SHP77 treated with DMSO at 0.1 percent for 48 hours (cell line): Measurements from ENCODE around the gene SLC6A6.

Experiments
- DNase-seq: peaks from one replicate; lab custom pipeline; 2025; lab: John Stamatoyannopoulos, UW

The SLC6A6 gene

DNA sequence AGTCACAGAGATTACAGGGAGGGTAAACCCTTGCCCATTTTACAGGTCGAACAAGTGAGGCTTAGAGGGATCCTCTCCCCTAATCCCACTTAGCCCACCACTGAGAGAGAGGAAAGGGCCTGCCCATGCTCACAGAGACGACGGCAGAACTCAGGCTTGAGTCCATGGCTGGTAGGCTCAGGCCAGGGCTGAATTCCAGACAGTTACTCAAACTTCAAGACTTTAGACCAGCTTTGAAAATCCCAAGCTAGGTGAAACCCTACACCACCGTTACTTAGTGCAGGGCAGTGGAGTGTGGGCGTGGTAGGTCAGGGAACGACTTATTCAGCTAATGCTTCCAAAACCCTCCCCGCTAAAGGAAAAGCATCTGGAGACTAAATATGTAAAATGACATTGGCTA is 121.4 kb downstream of the SLC6A6 start:
- no peak for DNase-seq

DNA sequence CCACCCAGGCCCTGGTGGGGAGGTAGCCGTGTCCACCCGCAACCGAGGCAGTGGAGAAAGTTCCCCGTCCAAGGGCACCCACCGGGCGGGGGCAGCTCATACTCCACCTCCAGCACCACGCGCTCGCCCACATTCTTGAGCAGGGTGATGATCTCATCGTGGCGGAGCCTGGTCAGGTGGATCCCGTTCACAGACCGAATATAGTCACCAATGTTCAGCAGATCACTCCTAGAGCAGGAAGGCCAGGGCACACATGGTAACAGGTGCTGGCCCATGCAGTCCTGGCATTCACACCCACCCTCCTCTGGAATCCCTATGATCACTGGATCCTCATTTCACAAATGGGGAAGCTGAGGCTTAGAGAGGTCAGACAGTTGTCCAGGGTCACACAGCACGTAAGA is 121.9 kb downstream of the SLC6A6 start:
- DNase-seq: no peak

DNA sequence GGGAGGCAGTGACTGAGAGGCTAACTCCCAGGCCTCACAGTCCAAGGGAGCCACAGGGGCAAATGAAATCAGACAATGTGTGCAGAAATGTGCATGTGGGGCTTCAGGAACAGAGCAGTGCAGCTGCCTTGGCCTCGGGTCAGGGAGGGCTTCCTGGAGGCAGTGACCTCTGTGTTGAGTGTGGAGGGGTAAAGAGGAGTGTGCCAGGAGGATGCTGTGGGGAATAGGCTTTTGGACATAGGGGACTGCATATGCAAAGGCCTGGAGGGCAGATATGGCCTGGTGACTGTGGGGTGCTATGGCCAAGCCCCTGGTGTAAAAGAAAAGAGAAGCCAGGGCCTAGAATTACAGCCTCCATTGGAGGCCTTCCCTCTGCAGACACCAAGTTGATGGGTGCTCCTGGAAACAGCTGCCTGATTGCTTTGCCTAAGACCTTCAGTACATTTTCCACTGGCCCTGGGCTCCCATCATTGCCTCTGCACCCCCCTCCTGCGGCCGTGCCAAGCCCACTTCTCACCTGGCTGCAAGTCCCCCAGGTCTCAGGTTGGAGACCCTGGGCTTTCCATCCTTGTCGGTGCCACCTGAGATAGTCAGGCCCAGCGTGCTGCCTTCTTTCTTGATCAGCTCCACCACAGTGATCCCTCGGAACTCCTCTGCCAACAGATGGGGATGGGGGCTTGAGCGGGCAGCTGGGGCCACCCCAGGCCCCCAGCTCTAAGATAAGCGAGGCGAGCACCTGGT is 122.7 kb downstream of the SLC6A6 start:
- no peak for DNase-seq

DNA sequence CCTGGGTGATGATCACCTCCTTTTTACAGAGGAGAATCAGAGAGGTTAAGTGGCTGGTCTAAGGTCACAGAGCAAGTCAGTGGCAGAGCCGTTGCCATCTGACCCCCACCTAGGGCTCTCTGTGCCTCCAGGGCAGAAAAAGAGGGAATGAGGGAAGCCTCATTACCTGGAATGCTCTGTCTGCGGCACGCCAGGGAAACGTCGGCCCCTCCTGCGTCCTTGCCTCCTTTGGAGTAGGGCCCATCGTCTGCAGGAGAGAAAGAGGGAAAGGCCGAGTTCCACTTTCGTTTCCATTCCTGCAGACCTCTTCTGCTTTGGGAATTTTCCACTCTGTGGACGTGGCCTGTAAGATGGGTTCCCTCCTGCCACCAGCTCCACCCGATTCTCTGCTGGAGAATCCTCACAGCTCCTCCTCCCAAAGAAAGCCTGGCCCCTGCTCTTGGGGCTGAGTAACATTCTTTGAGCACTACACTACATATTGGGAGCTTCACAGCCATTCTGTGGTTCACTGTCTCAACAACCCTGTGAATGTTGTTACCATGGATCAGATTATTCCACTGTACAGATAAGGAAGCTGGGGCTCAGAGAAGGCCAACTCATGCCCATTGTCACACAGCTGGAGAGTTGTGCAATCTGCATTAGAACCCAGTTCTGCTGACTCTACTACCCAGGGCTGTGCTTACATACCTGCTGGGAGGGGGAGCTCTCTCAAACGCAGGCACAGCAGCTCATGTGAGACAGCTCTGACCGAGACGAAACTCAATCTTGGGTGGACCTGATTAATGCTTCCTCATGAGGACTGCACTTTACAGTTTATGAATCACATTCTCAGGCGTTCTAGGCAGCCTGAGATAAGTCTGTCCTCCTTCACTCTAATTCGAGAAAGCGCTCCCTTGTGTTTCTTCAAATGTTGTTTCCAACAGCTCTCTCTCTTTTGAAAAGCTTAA is 123.6 kb downstream of the SLC6A6 start:
- no peak for DNase-seq

DNA sequence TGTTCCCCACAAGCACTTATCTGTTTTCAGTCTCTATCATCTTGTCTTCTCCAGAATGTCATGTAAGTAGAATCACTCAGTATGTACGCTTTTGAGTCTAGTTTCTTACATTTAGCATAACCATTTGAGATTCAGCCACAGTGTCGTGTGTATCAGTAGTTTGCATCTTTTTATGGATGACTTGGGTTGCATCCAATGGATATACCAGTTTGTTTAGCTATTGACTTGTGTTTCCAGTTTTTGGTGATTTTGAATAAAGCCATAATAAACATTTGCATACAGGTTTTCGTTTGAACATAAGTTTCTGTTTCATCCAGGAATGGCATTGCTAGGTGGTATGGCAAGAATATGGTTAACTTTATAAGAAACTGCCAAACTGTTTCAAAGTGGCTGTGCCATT is 125.7 kb downstream of the SLC6A6 start:
- DNase-seq: no peak

DNA sequence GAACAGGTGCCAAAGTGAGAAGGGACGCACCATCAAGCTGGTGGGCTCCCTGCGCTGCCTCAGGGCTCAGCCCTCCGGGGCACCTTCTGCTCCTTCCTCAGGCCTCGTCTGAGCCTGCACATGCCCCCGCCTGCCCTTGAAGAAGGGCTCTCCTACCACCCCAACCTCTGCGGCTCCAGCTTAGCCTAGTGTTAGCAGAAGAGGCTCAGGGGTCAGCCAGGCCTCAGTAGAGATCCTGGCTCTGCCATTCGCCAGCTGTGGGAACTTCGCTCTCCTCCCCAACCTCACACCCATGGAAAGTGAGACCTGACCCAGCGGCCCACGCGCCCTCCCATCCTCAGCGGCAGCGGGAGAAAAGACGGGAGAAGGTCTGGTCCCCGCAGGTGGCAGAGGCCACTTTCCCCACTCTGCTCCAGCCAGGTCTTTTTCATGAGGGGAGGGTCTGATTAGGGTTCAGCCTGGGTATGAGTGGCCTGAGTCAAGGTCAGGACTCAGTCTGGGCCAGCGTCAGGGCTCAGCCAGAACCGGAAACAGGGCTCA is 129.5 kb downstream of the SLC6A6 start:
- no peak for DNase-seq

DNA sequence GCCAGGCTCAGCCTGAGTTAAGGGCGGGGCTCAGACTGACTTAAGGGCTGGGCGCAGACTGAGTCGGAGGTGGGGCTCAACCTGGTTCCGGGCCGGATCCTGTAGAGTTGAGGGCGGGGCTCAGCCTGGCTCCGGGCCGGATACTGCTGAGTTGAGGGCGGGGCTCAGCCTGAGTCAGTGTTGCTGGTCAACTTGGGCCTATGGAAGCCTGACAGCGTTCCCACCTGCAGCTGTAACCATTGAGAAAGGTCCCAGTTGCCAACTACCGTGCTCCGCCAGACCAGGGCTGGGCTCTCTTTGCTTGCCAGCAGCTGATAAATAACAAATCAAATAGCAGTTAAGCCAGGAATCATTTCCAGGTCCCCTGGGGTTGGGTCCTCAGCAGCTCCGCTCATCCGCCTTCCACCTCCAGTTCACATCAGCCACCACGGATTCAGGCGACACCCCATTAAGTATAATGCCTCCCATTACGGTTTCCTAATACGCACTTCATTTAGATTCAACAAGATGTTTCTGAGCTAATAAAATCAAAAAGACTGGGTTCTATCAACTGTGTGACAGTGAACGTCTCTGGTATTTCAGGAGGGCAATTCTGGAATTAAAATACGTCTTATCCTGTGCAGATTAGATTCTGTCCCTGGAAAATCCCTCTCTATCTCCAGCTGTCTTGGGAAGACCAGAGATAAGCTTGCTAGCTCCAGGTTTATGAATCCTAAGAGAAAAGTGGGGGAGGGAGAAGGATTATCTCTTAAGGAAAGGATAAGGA is 130.5 kb downstream of the SLC6A6 start:
- no peak for DNase-seq

DNA sequence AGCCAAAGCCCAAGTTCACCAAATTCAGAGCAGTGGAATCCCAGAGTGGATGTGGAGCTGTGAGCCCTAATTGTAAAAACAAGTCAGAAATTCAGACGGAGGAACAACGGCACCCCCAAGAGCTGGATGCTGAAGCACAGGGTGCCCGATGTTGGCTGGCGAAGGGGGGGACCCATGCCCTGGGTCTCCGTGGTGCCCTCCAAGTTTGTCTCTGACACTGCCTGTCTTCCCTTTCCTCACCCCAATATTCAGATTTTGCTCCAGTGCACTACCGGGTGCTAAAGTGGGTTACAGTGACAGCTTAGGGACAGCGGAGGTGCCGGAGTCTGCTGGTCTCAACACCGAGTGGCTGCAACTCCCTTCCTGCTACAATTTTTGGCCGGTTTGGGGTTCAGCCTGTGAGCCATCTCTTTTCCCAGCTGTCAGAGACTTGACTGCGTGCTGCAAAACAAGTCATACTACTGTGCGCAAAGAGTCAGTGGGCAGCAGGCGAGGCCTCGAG is 131.1 kb downstream of the SLC6A6 start:
- DNase-seq: no peak

DNA sequence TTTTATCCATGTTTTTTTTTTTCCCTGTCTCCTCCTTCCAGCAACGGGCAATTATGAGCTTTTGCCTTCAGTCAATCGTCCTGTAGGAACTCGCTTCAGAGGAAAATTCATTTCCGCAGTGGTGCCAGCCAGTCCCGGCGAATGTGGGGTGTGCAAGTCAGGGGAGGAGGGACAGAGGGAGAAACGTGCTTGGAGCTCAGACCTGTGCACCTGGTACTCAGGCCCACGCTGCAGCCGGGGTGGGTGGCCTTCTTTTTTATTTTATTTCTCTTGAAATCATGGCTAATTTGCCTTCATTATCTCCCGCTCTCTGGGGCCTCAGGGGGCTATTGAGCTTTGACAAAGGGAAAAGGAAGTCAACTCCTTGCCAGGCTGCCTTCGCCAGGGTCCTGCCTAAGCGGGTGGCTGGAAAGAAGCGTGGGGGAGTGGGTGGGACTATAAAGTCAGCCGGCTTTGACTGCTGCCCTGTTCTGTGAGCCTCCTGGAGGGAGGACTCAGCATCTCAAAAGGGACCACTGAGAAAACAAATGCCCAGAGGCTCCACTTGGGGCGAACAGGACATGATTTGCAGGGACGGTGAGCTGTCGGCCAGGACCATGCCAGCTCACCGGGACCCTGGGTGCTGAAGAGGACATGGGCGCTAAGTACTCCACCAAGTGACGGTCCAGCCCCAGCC is 132.2 kb downstream of the SLC6A6 start:
- no peak for DNase-seq

DNA sequence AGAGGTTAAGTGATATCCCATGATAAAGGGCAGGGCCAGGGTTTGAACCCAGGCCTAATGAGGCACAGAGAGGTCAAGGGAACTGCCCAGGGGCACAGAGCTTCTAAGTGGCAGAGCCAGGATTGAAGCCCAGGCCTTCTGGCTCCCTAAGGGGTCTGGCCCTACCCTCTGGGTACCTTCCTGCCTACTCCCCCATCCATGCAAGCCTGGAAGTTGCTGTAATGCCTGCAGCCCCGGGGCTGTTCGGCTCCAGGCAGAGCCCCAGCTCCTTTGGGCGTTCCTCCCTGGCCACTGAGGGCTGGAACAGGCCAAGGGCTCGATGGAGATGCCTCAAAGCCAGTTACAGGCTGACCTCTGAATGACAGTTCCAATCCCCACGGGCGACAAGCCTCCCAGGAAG is 133.2 kb downstream of the SLC6A6 start:
- DNase-seq: no peak

DNA sequence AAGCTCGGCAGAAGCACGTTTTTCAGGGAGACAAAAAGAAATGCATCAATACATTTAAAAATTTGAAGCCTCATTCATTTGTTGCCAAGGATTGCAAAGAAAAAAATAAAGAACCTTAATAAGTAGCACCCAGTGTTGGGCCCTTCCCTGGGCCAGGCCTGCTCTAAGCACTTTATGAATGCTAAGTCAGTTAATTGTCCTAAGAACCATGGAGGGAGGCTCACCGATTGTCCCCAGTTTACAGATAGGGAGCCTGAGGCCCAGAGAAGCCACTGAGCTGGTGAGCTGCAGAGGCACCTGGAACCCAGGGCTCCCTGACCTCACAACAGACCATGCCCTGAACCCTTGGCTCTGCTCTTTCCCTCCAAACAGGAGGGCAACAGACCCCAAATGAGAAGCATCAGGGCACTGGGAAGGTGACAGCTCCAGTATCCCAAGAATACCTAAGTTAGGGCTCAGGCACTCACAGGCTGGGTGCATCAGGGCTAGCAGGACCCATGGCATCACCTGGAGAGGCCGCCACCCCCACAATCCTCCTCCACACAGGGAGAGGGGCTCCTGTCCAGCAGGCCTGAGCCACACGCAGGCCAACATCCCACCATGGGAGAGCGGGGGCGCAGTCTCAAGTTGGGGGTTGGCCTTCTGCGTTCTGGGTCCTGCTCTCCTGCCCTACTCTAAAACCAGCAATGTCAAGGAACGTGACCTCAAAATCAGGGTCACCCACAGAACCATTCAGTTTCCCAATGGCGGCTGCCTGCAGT is 133.8 kb downstream of the SLC6A6 start:
- no peak for DNase-seq

DNA sequence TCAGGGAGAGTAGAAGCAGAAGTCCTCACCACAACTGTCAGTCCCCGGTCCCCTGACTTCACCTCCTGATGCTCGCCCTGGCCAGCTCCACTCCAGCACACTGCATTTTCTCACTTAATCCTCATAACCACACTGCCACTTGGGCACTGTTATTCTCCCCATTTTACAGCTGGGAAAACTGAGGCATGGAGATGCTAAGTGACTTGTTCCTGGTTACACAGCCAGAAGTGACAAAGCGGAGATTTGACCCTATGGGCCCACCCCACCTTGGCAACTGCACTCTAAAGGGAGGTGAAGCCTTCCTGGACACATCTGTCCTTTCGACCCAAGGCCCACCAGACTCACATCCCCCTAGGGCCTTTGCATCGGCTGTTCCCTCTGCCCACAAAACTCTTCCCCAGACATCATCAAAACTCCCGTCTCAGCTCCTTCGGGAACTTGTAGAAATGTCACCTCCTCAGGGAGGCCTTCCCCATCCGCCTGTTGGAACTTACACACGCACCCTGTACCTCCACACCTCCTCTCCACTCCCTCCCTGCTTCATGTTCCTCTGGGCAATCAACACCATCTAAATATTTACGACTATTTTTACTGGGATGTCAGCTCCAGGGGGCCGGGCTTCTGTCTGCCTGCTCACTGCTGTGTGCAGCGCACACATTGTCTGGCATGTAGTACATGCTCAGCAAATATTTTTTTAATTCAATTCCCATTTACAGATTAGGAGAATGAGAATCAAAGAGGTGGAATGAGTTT is 134.6 kb downstream of the SLC6A6 start:
- no peak for DNase-seq

DNA sequence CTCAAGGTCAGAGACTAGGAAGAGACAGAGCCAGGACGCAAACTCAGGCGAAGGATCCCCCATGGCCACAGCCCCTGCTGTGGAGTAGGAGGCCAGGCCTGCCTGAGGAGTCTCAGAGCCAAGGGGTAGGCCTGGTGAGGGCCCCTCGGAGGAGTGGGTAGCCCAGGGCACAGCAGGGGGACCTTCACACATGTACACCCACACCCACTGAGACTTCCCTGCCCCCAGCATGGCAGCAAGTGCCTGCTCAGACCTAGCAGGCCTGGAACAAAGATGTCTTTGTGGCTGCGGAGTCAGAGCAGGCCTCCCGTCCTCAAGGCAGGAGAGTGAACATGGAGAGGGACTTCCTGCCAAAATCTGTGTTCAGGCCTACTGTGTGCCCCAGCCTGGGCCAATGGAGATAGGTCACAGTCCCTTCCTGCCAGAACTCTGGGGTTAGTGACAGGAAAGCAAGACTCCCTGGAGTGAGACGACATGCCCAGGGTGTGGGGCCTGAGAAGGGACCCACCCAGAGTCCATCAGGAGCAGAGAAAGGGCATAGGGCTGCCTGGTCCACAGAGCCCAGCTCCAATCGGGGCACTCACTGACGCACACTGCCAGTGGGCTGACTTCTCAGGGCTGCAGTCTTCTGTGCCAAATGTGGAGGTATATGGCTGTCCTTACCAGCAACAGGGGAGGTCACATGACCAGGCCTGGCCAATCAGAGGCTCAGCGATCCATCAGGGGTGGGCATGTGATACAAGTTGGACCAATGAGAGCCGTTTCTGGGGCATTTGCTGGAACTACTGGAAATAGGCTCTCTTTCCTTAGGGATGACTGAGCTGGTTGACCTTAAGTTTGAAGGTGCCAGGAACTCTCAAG is 135.4 kb downstream of the SLC6A6 start:
- no peak for DNase-seq

DNA sequence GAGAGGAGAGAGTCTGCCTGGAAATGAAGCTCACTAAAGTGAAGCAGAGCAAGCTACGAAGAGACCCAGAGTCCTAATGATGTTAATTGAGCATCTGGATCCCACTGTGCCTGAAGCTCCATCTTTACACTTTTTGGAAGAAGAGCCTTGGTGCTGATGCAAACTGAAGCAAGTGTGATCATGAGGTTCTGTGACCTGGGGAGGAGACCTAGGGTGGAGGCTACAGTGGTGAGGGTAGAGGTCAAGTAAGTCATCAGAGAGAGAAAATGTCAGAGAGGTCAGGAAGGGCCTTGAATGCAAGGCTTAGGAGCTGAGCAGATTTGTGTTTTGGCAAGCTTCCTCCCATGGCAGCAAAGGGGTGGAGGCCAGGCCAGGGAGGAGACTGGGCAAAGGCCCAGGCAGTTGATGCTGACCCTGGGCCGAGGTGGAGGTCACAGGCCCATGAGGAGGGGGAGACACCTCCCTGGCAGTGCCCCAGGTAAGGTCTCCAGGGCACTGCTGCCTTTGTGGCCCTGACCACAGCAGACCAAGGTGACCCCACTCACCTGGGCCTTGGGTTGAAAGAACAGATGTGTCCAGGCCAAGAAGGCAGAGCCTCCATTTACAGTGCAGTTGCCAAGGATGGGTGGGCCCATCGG is 136.2 kb downstream of the SLC6A6 start:
- no peak for DNase-seq
